A549 (cell line): ENCODE measurements around the gene NAA38.

ENCODE experiments used
- CEBPB ChIP-seq, 2 experiments: fragments of >200 bp in 1 of 2; sonication (Bioruptor Twin) in 1 of 2; formaldehyde crosslinking in 1 of 2; IDR thresholded peaks; 2 replicates each; pipeline ENCODE4 v1.6.1; 2012 to 2016
- CTCF ChIP-seq: fragments of >200 bp; sonication (Bioruptor Twin); formaldehyde crosslinking; IDR thresholded peaks from 3 replicates; pipeline ENCODE4 v1.5.1; 2016
- FOSL2 ChIP-seq, 2 experiments: fragments of 450-650 bp in 1 of 2; fragments of >200 bp in 1 of 2; sonication (Bioruptor Twin) in 1 of 2; formaldehyde crosslinking; IDR thresholded peaks; 2 replicates each; pipeline versions ENCODE4 v1.5.0 to v1.6.1; 2016 to 2020; ENCODE audit warnings: mild to moderate bottlenecking in 1 of 2, moderate library complexity in 1 of 2
- HES2 ChIP-seq: fragments of >200 bp; sonication (Bioruptor Twin); formaldehyde crosslinking; IDR thresholded peaks from 2 replicates; pipeline ENCODE4 v1.6.1; 2016
- HMGXB4 ChIP-seq: fragments of 250-450 bp; sonication (Bioruptor Pico); IDR thresholded peaks from 2 replicates; pipeline ENCODE4 v1.5.0; 2021; ENCODE audit warnings: mild to moderate bottlenecking, moderate library complexity, borderline replicate concordance
- MAFK ChIP-seq: fragments of 450-650 bp; IDR thresholded peaks from 2 replicates; pipeline ENCODE4 v1.6.1; 2014; ENCODE audit not compliant: partially characterized antibody
- MAZ ChIP-seq: fragments of 150-350 bp; IDR thresholded peaks from 2 replicates; pipeline ENCODE4 v1.6.1; 2014; ENCODE audit warnings: antibody characterized with exemption, low read depth, low read length, borderline replicate concordance
- MYC ChIP-seq: IDR thresholded peaks from 2 replicates; pipeline ENCODE4 v1.6.1; 2012; ENCODE audit warnings: mild to moderate bottlenecking, inconsistent platforms, low read length, improper control_type of control experiment, borderline replicate concordance
- PBX3 ChIP-seq: IDR thresholded peaks from 2 replicates; pipeline ENCODE4 v1.6.1; 2012
- RFX5 ChIP-seq: fragments of 450-650 bp; IDR thresholded peaks from 2 replicates; pipeline ENCODE4 v1.7.1; 2014; ENCODE audit warnings: antibody characterized with exemption, mild to moderate bottlenecking, moderate library complexity
- SREBF2 ChIP-seq: fragments of 450-650 bp; IDR thresholded peaks from 2 replicates; pipeline ENCODE4 v1.6.1; 2014; ENCODE audit warnings: mild to moderate bottlenecking, moderate library complexity

GRCh38 chr17:7867881-7868329 lies 10.5 kb upstream of the NAA38 start:
- TF ChIP-seq HMGXB4 (CRISPR knock-in tag) (no peak), SREBF2 (no peak), CEBPB (IDR thresholded peaks at IDR 0.05) (no peak), CTCF (no peak), RFX5 (no peak), MAFK (no peak), MAZ (no peak), HES2 (no peak), PBX3 (no peak), MYC (no peak), FOSL2 (IDR thresholded peaks at IDR 0.05) (no peak), FOSL2 (CRISPR knock-in tag; IDR thresholded peaks at IDR 0.05) (no peak)
